Lower leg skin (tissue), 3 donors: ENCODE results near the gene NUCB1.

Experiments
- CTCF ChIP-seq, 3 donors: fragments of 450-650 bp; IDR thresholded peaks; one replicate each; pipeline ENCODE4 v1.5.1; 2016; ENCODE audit warnings: antibody characterized with exemption in 3 of 3, mild to moderate bottlenecking in 3 of 3, moderate library complexity in 2 of 3
- POLR2A ChIP-seq, 2 donors: fragments of 450-650 bp; IDR thresholded peaks; one replicate each; pipeline ENCODE4 v1.6.1; 2016 to 2017; ENCODE audit warnings: antibody characterized with exemption in 2 of 2, mild to moderate bottlenecking in 1 of 2, moderate library complexity in 1 of 2

- TF ChIP-seq CTCF (IDR thresholded peaks at IDR 0.05) (no peak), POLR2A (IDR thresholded peaks at IDR 0.05) (no peak)
Measured at GRCh38 chr19:48959341-48960239, 59.5 kb downstream of the NUCB1 start.
